Nucleus accumbens (tissue), 56 donors: ENCODE measurements around the gene POLA2.

ENCODE experiments used
- DNase-seq, 56 donors: peaks; one replicate each; lab custom pipeline; 2025; lab: John Stamatoyannopoulos, UW

Gene POLA2

GRCh38 chr11:65304613-65305012, 42.9 kb downstream of the POLA2 start:
- no peak for DNase-seq

- peak in 1 of 56 donors; percentile 30 for DNase-seq
Observed at GRCh38 chr11:65305501-65306268, 43.9 kb downstream of the POLA2 start.

- no peak for DNase-seq
Observed at GRCh38 chr11:65307298-65308229, 45.8 kb downstream of the POLA2 start.

GRCh38 chr11:65308281-65308891, 46.6 kb downstream of the POLA2 start:
- DNase-seq = no peak

- DNase-seq = no peak
Observed at GRCh38 chr11:65309006-65309405, 47.2 kb downstream of the POLA2 start.

GRCh38 chr11:65310215-65310614, 48.5 kb downstream of the POLA2 start:
- peak in 15 of 56 donors; percentile 6 to 68 (median 34) for DNase-seq

- no peak for DNase-seq
Observed at GRCh38 chr11:65310736-65311135, 49.0 kb downstream of the POLA2 start.

GRCh38 chr11:65311170-65311678, 49.5 kb downstream of the POLA2 start:
- peak in 1 of 56 donors; percentile 50 for DNase-seq

GRCh38 chr11:65314501-65315203, 52.9 kb downstream of the POLA2 start, which contains the start of gene CDC42EP2:
CDC42EP2 (plus strand) TSS chr11:65314866; CDS start chr11:65320899, 6,033 bp downstream.
- DNase-seq = peak in 53 of 56 donors; percentile 51 to 94 (median 85)

- DNase-seq = peak in 52 of 56 donors; percentile 22 to 88 (median 70)
Observed at GRCh38 chr11:65315204-65315865, 53.6 kb downstream of the POLA2 start.

- DNase-seq = no peak
Observed at GRCh38 chr11:65315866-65316226, 54.1 kb downstream of the POLA2 start.

GRCh38 chr11:65316227-65317024, 54.7 kb downstream of the POLA2 start:
- DNase-seq = no peak

GRCh38 chr11:65317025-65317786, 55.4 kb downstream of the POLA2 start:
- DNase-seq = no peak

- no peak for DNase-seq
Observed at GRCh38 chr11:65320386-65321075, 58.8 kb downstream of the POLA2 start.

- no peak for DNase-seq
Observed at GRCh38 chr11:65321076-65321475, 59.3 kb downstream of the POLA2 start.

GRCh38 chr11:65321828-65322485, 60.2 kb downstream of the POLA2 start:
- no peak for DNase-seq

- DNase-seq = no peak
Observed at GRCh38 chr11:65323813-65324212, 62.1 kb downstream of the POLA2 start.
